Gastroesophageal sphincter (tissue), 3 donors: Measurements from ENCODE around the gene PTPN13.

Experiments used
- CTCF ChIP-seq, 4 experiments: fragments of 200-600 bp in 2 of 4; fragments of 450-650 bp in 2 of 4; sonication (generic) in 1 of 4; IDR thresholded peaks; one replicate each; pipeline ENCODE4 v1.5.1; 2017 to 2019; ENCODE audit warnings: antibody characterized with exemption in 4 of 4, mild to moderate bottlenecking in 2 of 4, moderate library complexity in 2 of 4
- EP300 ChIP-seq: sonication (generic); formaldehyde crosslinking; IDR thresholded peaks from one replicate; pipeline ENCODE4 v1.6.1; 2017; ENCODE audit warnings: antibody characterized with exemption, mild to moderate bottlenecking
- POLR2A ChIP-seq, 2 donors: fragments of 450-650 bp; IDR thresholded peaks; one replicate each; pipeline ENCODE4 v1.6.1; 2017; ENCODE audit warnings: antibody characterized with exemption in 2 of 2, mild to moderate bottlenecking in 2 of 2, moderate library complexity in 1 of 2
- POLR2AphosphoS5 ChIP-seq: sonication (generic); formaldehyde crosslinking; IDR thresholded peaks from one replicate; pipeline ENCODE4 v1.6.1; 2017; ENCODE audit warnings: antibody characterized with exemption

- TF ChIP-seq CTCF (IDR thresholded peaks at IDR 0.05): no peak
- no peak for TF ChIP-seq EP300
- TF ChIP-seq POLR2A (IDR thresholded peaks at IDR 0.05): no peak
- no peak for TF ChIP-seq POLR2AphosphoS5
Observed at GRCh38 chr4:86611757-86612156, 17.6 kb downstream of the PTPN13 start.
